Gastrocnemius medialis (tissue), 4 donors: ENCODE measurements around the gene NEK8. TPM values are rescaled to one million over a fixed set of nuclear protein-coding genes. Genes with fewer than 3 reads are reported as not detected.
"Not testable (repeated sequence)": the region's sequence is repeated elsewhere in the genome, so short reads cannot be mapped to it uniquely, and the experiment has no call there.

Experiments used
- ATAC-seq, 2 donors: fragments of 150-250 bp; one replicate each; pipeline ENCODE4 v1.9.1; 2016
- DNase-seq, 2 donors: peaks; one replicate each; pipeline ENCODE4 v3.0.0-alpha.2; 2019
- H3K27ac ChIP-seq, 4 donors: fragments of 200-600 bp; sonication (generic); 1 replicate in 1 of 4; 2 replicates in 3 of 4; pipeline ENCODE4 v1.5.1; 2016 to 2018; ENCODE audit warnings: mild to moderate bottlenecking in 2 of 4, moderate library complexity in 1 of 4
- H3K27me3 ChIP-seq, 3 donors: fragments of 200-600 bp; sonication (generic) in 2 of 3; 1 replicate in 1 of 3; 2 replicates in 2 of 3; pipeline versions ENCODE4 v1.5.1 to v1.6.0; 2016 to 2019; ENCODE audit warnings: mild to moderate bottlenecking in 1 of 3, moderate library complexity in 1 of 3
- H3K36me3 ChIP-seq, 2 donors: fragments of 200-600 bp; sonication (generic) in 1 of 2; one replicate each; pipeline ENCODE4 v1.5.1; 2017 to 2018
- H3K4me1 ChIP-seq, 2 donors: fragments of 200-600 bp; sonication (generic) in 1 of 2; one replicate each; pipeline ENCODE4 v1.5.1; 2016 to 2017; ENCODE audit warnings: mild to moderate bottlenecking in 2 of 2
- H3K4me3 ChIP-seq, 4 donors: fragments of 200-600 bp; sonication (generic) in 3 of 4; 1 replicate in 1 of 4; 2 replicates in 3 of 4; pipeline ENCODE4 v1.5.1; 2016 to 2019; ENCODE audit warnings: mild to moderate bottlenecking in 2 of 4
- H3K9me3 ChIP-seq, 3 donors: fragments of 200-600 bp; sonication (generic) in 2 of 3; 1 replicate in 1 of 3; 2 replicates in 2 of 3; pipeline ENCODE4 v1.5.1; 2016 to 2019
- CTCF ChIP-seq, 5 experiments: fragments of 450-650 bp in 3 of 5; fragments of 200-600 bp in 2 of 5; sonication (generic) in 2 of 5; IDR thresholded peaks in 4 of 5; conservative IDR thresholded peaks in 1 of 5; 1 replicate in 4 of 5; 2 replicates in 1 of 5; pipeline ENCODE4 v1.5.1; 2016 to 2019; ENCODE audit warnings: antibody characterized with exemption in 5 of 5, mild to moderate bottlenecking in 3 of 5, moderate library complexity in 3 of 5
- POLR2A ChIP-seq, 2 donors: fragments of 450-650 bp; IDR thresholded peaks; one replicate each; pipeline ENCODE4 v1.6.1; 2017; ENCODE audit warnings: antibody characterized with exemption in 2 of 2, mild to moderate bottlenecking in 2 of 2, moderate library complexity in 2 of 2
- in situ Hi-C, 4 donors: fragments of 200-750 bp; cut with MboI; loops; one replicate each; pipeline versions ENCODE4 v1.15.0 to v1.8.0; 2017; ENCODE audit warnings: low sequenced_read_pairs in 4 of 4
- intact Hi-C: fragments of 100-400 bp; cut with DNase I; formaldehyde crosslinking; loops from one replicate; pipeline ENCODE4 v1.15.1; 2023; ENCODE audit warnings: low total_unique reads
- total RNA-seq, 4 donors: library from RNA; depleted of rRNA; stranded (reverse); fragments of >200 nt; gene quantifications; one replicate each; pipeline versions ENCODE4 v1.1.0 to v1.2.3, GENCODE V29; 2016

The NEK8 gene
- total RNA-seq, 4 donors from 2014 or later = 1.3 to 8.1 (median 1.9) TPM

DNA sequence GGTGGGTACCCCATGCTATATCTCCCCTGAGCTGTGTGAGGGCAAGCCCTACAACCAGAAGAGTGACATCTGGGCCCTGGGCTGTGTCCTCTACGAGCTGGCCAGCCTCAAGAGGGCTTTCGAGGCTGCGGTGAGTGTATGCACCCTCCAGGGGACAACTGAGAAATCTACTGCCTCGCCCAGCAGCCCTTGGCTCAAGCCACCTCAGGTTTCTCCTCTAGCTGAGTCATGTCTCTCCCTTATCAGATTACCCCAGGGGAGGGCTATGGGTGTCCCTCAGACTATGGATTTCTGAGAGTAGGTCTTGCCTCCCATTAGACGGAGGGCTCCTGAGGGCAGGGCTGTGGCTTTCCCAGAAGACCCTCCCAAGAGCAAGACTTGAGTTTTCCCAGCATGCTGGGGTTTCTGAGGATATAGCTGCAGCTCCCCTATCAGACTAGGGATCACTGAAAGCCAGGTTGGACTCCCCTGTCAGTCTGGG lies 6.7 kb downstream of the NEK8 start:
- intact Hi-C loops = no loop called here
- peaks cover 0 to 5% of the 10 kb centered on the region in 2 donors for H3K4me1 ChIP-seq
- H3K4me3 ChIP-seq = no peak overlapping the region
- ATAC-seq (peak; percentile 94), DNase-seq (peak in 1 of 2 donors; percentile 69)
- in situ Hi-C loops = no loop called here
- H3K9me3 ChIP-seq = no peaks in the 10 kb centered on the region
- H3K36me3 ChIP-seq = no peaks in the 10 kb centered on the region
- TF ChIP-seq POLR2A (IDR thresholded peaks at IDR 0.05) (no peak), CTCF (IDR thresholded peaks at IDR 0.05 in 4 of 5, conservative IDR thresholded peaks at IDR 0.05 in 1 of 5) (no peak)
- H3K27ac ChIP-seq = peak overlapping the region in 1 of 4 donors; percentile 11
- no peaks in the 10 kb centered on the region for H3K27me3 ChIP-seq

GRCh38 chr17:28735913-28736769 lies 7.6 kb downstream of the NEK8 start:
- H3K4me3 ChIP-seq, H3K36me3 ChIP-seq, ATAC-seq, H3K9me3 ChIP-seq, in situ Hi-C loops, DNase-seq, H3K4me1 ChIP-seq, H3K27me3 ChIP-seq, H3K27ac ChIP-seq, intact Hi-C loops: not testable (repeated sequence)

DNA sequence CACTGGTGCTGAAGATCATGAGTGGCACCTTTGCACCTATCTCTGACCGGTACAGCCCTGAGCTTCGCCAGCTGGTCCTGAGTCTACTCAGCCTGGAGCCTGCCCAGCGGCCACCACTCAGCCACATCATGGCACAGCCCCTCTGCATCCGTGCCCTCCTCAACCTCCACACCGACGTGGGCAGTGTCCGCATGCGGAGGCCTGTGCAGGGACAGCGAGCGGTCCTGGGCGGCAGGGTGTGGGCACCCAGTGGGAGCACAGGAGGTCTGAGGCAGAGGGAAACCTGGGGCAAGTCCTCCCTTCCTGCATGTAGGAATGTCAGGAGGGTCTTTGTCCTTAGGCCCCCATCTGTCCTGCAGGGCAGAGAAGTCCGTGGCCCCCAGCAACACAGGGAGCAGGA lies 8.7 kb downstream of the NEK8 start:
- DNase-seq = no peak
- H3K4me3 ChIP-seq = no peak overlapping the region
- no peak for TF ChIP-seq CTCF (IDR thresholded peaks at IDR 0.05 in 4 of 5, conservative IDR thresholded peaks at IDR 0.05 in 1 of 5)
- no peak for TF ChIP-seq POLR2A (IDR thresholded peaks at IDR 0.05)
- H3K9me3 ChIP-seq = no peaks in the 10 kb centered on the region
- H3K27ac ChIP-seq = no peak overlapping the region
- intact Hi-C loops = no loop called here
- H3K4me1 ChIP-seq = peaks cover 0 to 5% of the 10 kb centered on the region in 2 donors
- H3K27me3 ChIP-seq = no peaks in the 10 kb centered on the region
- no peak for ATAC-seq
- no peaks in the 10 kb centered on the region for H3K36me3 ChIP-seq
- in situ Hi-C loops = no loop called here

DNA sequence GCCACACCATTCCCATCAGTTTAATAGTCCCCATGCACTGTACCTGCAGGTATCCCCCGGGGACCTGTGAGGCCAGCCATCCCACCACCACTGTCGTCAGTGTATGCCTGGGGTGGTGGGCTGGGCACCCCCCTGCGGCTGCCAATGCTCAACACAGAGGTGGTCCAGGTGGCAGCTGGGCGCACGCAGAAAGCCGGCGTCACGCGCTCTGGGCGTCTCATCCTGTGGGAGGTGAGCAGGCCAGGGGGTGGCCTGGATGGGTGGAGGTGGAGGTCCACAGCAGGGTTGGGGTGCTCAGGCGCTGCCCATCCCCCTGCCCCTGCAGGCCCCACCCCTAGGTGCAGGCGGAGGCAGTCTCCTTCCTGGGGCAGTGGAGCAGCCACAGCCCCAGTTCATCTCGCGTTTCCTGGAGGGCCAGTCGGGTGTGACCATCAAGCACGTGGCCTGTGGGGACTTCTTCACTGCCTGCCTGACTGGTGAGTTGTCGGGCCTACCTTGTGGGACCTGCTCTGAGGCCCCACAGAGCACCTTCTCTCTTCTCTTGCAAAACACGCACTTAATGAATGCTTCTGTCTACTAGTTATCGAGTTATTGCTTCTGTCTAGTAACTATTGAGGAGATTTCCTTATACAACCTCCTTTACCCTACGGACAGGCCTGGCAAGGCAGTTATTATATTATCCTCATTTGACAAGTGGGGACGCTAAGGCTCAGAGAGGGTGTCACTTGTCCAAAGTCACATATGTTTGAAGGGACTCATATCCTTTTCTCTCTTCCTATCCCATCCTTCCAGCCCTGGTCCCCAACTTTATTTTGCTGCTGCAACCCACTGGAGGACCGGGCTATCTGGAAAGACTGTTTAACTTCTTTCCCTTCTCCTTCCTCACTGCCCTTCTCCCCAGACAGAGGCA lies 9.4 kb downstream of the NEK8 start:
- H3K4me3 ChIP-seq = no peak overlapping the region
- no peak overlapping the region for H3K27ac ChIP-seq
- peaks cover 1 to 5% of the 10 kb centered on the region in 2 donors for H3K4me1 ChIP-seq
- no peaks in the 10 kb centered on the region for H3K27me3 ChIP-seq
- TF ChIP-seq CTCF (IDR thresholded peaks at IDR 0.05 in 4 of 5, conservative IDR thresholded peaks at IDR 0.05 in 1 of 5) (no peak), POLR2A (IDR thresholded peaks at IDR 0.05) (no peak)
- no peaks in the 10 kb centered on the region for H3K9me3 ChIP-seq
- H3K36me3 ChIP-seq = no peaks in the 10 kb centered on the region
- ATAC-seq (no peak), DNase-seq (no peak)
- intact Hi-C loops (no loop called here), in situ Hi-C loops (no loop called here)
